RWPE2 (cell line): ENCODE data around the gene SLC25A43.

Experiments used
- ATAC-seq: fragments of 200-7000 bp; cut with Tn5 transposase; 3 replicates; pipeline ENCODE4 v1.9.1; 2021; ENCODE audit warnings: low read depth
- DNase-seq: peaks from one replicate; pipeline ENCODE4 v3.0.0-alpha.2; 2020; ENCODE audit warnings: low spot score
- H3K27ac ChIP-seq: fragments of 450-650 bp; 2 replicates; pipeline ENCODE4 v1.5.1; 2017; ENCODE audit warnings: mild to moderate bottlenecking; ENCODE audit not compliant: poor library complexity, severe bottlenecking
- H3K27me3 ChIP-seq: fragments of 250-450 bp; sonication (Bioruptor Pico); 2 replicates; pipeline ENCODE4 v1.5.1; 2021; ENCODE audit warnings: mild to moderate bottlenecking, moderate library complexity; ENCODE audit not compliant: insufficient read depth, poor library complexity, severe bottlenecking
- H3K36me3 ChIP-seq: fragments of 250-450 bp; sonication (Bioruptor Pico); 2 replicates; pipeline ENCODE4 v1.5.1; 2020; ENCODE audit warnings: low read depth, mild to moderate bottlenecking, moderate library complexity
- H3K4me1 ChIP-seq: fragments of 250-450 bp; sonication (Bioruptor Pico); 2 replicates; pipeline ENCODE4 v1.5.1; 2021; ENCODE audit warnings: mild to moderate bottlenecking, moderate library complexity; ENCODE audit not compliant: insufficient read depth, poor library complexity, severe bottlenecking
- H3K4me3 ChIP-seq: fragments of 250-450 bp; sonication (Bioruptor Pico); 2 replicates; pipeline ENCODE4 v1.5.1; 2021; ENCODE audit warnings: mild to moderate bottlenecking, moderate library complexity; ENCODE audit not compliant: severe bottlenecking
- H3K9me3 ChIP-seq: fragments of 250-450 bp; sonication (Bioruptor Pico); 2 replicates; pipeline ENCODE4 v1.5.1; 2021; ENCODE audit warnings: mild to moderate bottlenecking, moderate library complexity; ENCODE audit not compliant: severe bottlenecking
- TF ChIP-seq, protein P1 (sequence below): fragments of 450-650 bp; IDR thresholded peaks from one replicate; pipeline ENCODE4 v1.5.1; 2017; ENCODE audit warnings: mild to moderate bottlenecking, moderate library complexity; ENCODE audit not compliant: poor library complexity, severe bottlenecking

Gene SLC25A43

GRCh38 chrX:119399772-119400101, 601 bp downstream of the SLC25A43 start:
- no peaks in the 10 kb centered on the region for H3K9me3 ChIP-seq
- H3K27me3 ChIP-seq = no peaks in the 10 kb centered on the region
- no peaks in the 10 kb centered on the region for H3K4me1 ChIP-seq
- DNase-seq (no peak), ATAC-seq (peak; percentile 40; the same call in 2 of the 3 replicates)
- H3K36me3 ChIP-seq = no peaks in the 10 kb centered on the region
- TF ChIP-seq, protein P1, sequence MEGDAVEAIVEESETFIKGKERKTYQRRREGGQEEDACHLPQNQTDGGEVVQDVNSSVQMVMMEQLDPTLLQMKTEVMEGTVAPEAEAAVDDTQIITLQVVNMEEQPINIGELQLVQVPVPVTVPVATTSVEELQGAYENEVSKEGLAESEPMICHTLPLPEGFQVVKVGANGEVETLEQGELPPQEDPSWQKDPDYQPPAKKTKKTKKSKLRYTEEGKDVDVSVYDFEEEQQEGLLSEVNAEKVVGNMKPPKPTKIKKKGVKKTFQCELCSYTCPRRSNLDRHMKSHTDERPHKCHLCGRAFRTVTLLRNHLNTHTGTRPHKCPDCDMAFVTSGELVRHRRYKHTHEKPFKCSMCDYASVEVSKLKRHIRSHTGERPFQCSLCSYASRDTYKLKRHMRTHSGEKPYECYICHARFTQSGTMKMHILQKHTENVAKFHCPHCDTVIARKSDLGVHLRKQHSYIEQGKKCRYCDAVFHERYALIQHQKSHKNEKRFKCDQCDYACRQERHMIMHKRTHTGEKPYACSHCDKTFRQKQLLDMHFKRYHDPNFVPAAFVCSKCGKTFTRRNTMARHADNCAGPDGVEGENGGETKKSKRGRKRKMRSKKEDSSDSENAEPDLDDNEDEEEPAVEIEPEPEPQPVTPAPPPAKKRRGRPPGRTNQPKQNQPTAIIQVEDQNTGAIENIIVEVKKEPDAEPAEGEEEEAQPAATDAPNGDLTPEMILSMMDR = no peak
- H3K4me3 ChIP-seq = peak overlapping the region; percentile 55
- peak overlapping the region; percentile 56 for H3K27ac ChIP-seq

DNA sequence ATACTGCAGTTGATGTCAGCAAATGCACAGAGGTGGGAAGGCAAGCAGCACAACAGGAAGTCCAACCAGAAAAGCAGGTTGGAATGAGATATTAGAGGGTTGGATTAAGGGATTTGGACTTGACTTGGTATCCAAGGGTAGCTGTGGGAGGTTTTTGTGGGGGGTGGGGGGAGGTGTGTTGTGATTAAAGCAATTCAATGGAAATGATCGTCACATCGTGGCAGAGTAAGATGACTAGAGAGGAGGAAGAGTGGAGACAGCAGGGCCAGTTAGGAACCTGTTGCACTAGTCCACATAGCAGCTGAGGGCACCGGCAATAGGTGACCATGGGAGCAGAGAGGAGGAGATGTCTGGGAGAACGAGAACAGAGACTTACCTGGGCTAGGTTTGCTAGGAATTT, 2.4 kb downstream of the SLC25A43 start:
- H3K27ac ChIP-seq = no peak overlapping the region
- no peaks in the 10 kb centered on the region for H3K36me3 ChIP-seq
- TF ChIP-seq, protein P1 = no peak
- no peak overlapping the region for H3K4me3 ChIP-seq
- H3K27me3 ChIP-seq = no peaks in the 10 kb centered on the region
- no peaks in the 10 kb centered on the region for H3K9me3 ChIP-seq
- H3K4me1 ChIP-seq = no peaks in the 10 kb centered on the region
- ATAC-seq = no peak
- no peak for DNase-seq

DNA sequence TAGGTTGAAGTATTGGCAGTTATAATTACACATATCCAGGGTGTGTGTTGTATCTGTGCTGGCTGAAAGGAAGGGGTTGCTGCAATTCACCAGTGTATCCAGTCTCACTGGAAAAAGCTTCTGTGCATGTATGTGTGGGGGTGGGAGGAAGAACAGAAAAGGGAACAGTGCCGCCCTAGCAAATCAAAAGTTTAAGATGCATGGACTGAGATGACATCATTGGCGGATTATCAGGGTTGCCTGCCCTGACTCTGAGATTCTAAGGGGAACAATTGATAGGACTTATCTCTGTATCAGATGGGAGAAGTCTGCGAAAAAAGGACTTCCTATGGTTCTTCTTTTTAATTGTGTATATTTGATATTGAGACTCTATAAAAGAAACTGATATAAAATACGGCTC, 3.5 kb downstream of the SLC25A43 start:
- TF ChIP-seq, protein P1 = no peak
- DNase-seq = no peak
- no peaks in the 10 kb centered on the region for H3K36me3 ChIP-seq
- H3K4me3 ChIP-seq = no peak overlapping the region
- H3K27ac ChIP-seq = no peak overlapping the region
- no peaks in the 10 kb centered on the region for H3K27me3 ChIP-seq
- H3K9me3 ChIP-seq = no peaks in the 10 kb centered on the region
- no peak for ATAC-seq
- no peaks in the 10 kb centered on the region for H3K4me1 ChIP-seq

DNA sequence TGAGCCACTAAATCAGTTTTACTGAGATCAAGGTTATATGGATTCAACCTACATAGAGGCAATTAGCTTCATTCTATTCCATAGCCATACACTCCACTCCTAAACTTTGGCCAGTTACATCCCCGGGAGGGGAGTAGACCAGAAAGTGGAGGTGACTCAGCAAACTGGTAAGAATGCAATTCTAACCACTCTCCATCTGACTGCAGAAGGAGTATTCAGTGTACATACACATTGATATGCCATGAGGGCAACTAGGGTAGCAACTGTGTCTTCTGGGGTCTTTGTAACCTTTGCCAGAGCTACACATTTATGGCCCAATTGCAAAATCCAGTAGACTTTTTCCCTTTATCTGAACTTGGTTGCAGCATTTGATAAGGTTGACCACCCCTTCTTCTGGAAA, 7.6 kb downstream of the SLC25A43 start:
- no peaks in the 10 kb centered on the region for H3K9me3 ChIP-seq
- no peaks in the 10 kb centered on the region for H3K27me3 ChIP-seq
- H3K4me3 ChIP-seq = no peak overlapping the region
- no peak for DNase-seq
- peaks cover 3% of the 10 kb centered on the region for H3K4me1 ChIP-seq
- no peak overlapping the region for H3K27ac ChIP-seq
- TF ChIP-seq, protein P1 = no peak
- ATAC-seq = no peak
- no peaks in the 10 kb centered on the region for H3K36me3 ChIP-seq

GRCh38 chrX:119407681-119408080, 8.5 kb downstream of the SLC25A43 start:
- Histone ChIP-seq H3K36me3 (no peaks in the 10 kb centered on the region), H3K4me1 (peaks cover 3% of the 10 kb centered on the region), H3K27me3 (no peaks in the 10 kb centered on the region), H3K9me3 (no peaks in the 10 kb centered on the region), H3K27ac (no peak overlapping the region), H3K4me3 (no peak overlapping the region)
- TF ChIP-seq, protein P1 = no peak
- no peak for ATAC-seq
- no peak for DNase-seq
